Measurements from ENCODE around the gene MAGI2.

Gene MAGI2

GRCh38 chr7:79410345-79410744 is 43.1 kb downstream of the MAGI2 start:
- H3K4me3 ChIP-seq (ENCODE audit: low read length): no peak overlapping the region
- no peaks in the 10 kb centered on the region for H3K27me3 ChIP-seq (replicated peaks; ENCODE audit: control insufficient read depth, insufficient read depth, low read length)
- no peaks in the 10 kb centered on the region for H3K36me3 ChIP-seq (ENCODE audit: control insufficient read depth, insufficient read depth, low read length, severe bottlenecking)
- H3K4me1 ChIP-seq (ENCODE audit: control insufficient read depth, insufficient read depth, low read length): peaks cover 4% of the 10 kb centered on the region
- H3K9ac ChIP-seq (ENCODE audit: low read length): no peak overlapping the region
- DNase-seq (ENCODE audit: low read depth): no peak
- H3K9me3 ChIP-seq (ENCODE audit: control insufficient read depth, low read length): no peaks in the 10 kb centered on the region

DNA sequence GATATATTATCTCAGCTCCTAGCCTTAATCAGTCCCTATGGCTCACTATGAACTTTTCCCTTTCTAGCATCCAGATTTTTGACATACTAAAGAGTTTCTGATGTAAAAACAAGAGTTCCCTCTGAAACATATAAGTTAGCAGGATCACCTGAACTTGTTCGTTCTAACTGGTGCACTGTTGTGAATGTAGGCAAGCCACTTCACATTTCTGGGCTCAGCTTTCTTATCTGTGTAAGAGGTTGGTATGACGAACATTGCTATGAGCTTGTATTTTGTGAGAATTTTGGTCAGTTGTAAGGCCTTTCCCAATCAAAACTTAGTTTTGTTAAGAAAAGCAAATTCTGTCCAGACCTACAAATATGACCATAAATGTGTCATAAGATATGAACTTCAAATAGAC is 46.1 kb downstream of the MAGI2 start:
- Histone ChIP-seq H3K4me3 (ENCODE audit: low read length) (no peak overlapping the region), H3K9me3 (ENCODE audit: control insufficient read depth, low read length) (no peaks in the 10 kb centered on the region), H3K4me1 (ENCODE audit: control insufficient read depth, insufficient read depth, low read length) (peaks cover 22% of the 10 kb centered on the region), H3K9ac (ENCODE audit: low read length) (no peak overlapping the region), H3K36me3 (ENCODE audit: control insufficient read depth, insufficient read depth, low read length, severe bottlenecking) (no peaks in the 10 kb centered on the region), H3K27me3 (replicated peaks; ENCODE audit: control insufficient read depth, insufficient read depth, low read length) (no peaks in the 10 kb centered on the region)
- DNase-seq (ENCODE audit: low read depth): peak; percentile 11

DNA sequence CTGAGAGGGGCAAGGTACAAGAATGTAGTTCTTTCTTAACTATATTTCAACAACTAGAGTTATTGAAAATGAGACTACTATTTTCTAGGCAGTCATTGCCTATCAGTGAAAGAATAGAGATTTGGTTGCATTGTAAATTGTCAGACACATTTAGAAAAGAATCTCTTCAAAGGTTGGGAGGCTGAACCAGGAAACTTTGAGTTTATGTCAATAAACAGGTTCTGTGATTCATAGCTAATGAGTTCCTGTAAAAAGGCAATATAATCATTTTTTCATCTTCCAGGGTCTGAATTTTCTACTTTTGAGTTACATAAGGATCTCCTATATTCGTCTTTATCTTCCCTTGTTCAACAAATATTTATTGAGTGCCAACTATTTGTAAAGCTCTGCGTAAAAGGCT is 47.1 kb downstream of the MAGI2 start:
- Histone ChIP-seq H3K9ac (ENCODE audit: low read length) (no peak overlapping the region), H3K9me3 (ENCODE audit: control insufficient read depth, low read length) (no peaks in the 10 kb centered on the region), H3K4me3 (ENCODE audit: low read length) (no peak overlapping the region), H3K27me3 (replicated peaks; ENCODE audit: control insufficient read depth, insufficient read depth, low read length) (no peaks in the 10 kb centered on the region), H3K4me1 (ENCODE audit: control insufficient read depth, insufficient read depth, low read length) (peaks cover 25% of the 10 kb centered on the region), H3K36me3 (ENCODE audit: control insufficient read depth, insufficient read depth, low read length, severe bottlenecking) (no peaks in the 10 kb centered on the region)
- DNase-seq (ENCODE audit: low read depth): no peak

GRCh38 chr7:79405368-79405767 is 48.1 kb downstream of the MAGI2 start:
- no peak overlapping the region for H3K4me3 ChIP-seq (ENCODE audit: low read length)

DNA sequence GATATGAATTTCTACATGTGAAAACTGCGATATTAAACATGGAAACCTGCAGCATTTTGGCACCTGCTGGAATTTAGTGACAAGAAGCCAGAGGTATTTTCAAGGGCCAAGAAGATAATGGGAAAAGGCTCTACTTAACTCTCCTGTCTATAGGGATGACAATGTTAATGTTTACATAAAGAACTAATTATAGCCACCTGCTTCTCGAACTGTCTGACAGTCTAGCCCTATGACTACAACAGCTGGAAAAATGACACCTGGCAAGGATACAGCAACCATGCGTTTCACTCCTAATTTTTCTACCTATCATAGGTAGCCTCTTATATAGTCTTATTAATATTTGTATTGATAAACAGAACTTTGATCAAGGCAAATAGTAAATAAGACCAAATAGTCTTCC is 49.6 kb downstream of the MAGI2 start:
- no peaks in the 10 kb centered on the region for H3K27me3 ChIP-seq (replicated peaks; ENCODE audit: control insufficient read depth, insufficient read depth, low read length)
- H3K4me1 ChIP-seq (ENCODE audit: control insufficient read depth, insufficient read depth, low read length): peaks cover 36% of the 10 kb centered on the region
- no peaks in the 10 kb centered on the region for H3K36me3 ChIP-seq (ENCODE audit: control insufficient read depth, insufficient read depth, low read length, severe bottlenecking)
- DNase-seq (ENCODE audit: low read depth): peak; percentile 11
- peak overlapping the region; percentile 57 for H3K9ac ChIP-seq (ENCODE audit: low read length)
- H3K9me3 ChIP-seq (ENCODE audit: control insufficient read depth, low read length): no peaks in the 10 kb centered on the region
- H3K4me3 ChIP-seq (ENCODE audit: low read length): peak overlapping the region; percentile 65

More at GRCh38 chr7:79405368-79405767, 48.1 kb downstream of the MAGI2 start:
- Histone ChIP-seq H3K27me3 (replicated peaks; ENCODE audit: control insufficient read depth, insufficient read depth, low read length) (no peaks in the 10 kb centered on the region), H3K9me3 (ENCODE audit: control insufficient read depth, low read length) (no peaks in the 10 kb centered on the region), H3K4me1 (ENCODE audit: control insufficient read depth, insufficient read depth, low read length) (peaks cover 34% of the 10 kb centered on the region), H3K9ac (ENCODE audit: low read length) (no peak overlapping the region), H3K36me3 (ENCODE audit: control insufficient read depth, insufficient read depth, low read length, severe bottlenecking) (no peaks in the 10 kb centered on the region)
- no peak for DNase-seq (ENCODE audit: low read depth)

- DNase-seq (ENCODE audit: low read depth): peak; percentile 75
- peak overlapping the region; percentile 57 for H3K9ac ChIP-seq (ENCODE audit: low read length)
- peak overlapping the region; percentile 65 for H3K4me3 ChIP-seq (ENCODE audit: low read length)
- H3K27me3 ChIP-seq (replicated peaks; ENCODE audit: control insufficient read depth, insufficient read depth, low read length): no peaks in the 10 kb centered on the region
- H3K4me1 ChIP-seq (ENCODE audit: control insufficient read depth, insufficient read depth, low read length): peaks cover 36% of the 10 kb centered on the region
- no peaks in the 10 kb centered on the region for H3K9me3 ChIP-seq (ENCODE audit: control insufficient read depth, low read length)
- no peaks in the 10 kb centered on the region for H3K36me3 ChIP-seq (ENCODE audit: control insufficient read depth, insufficient read depth, low read length, severe bottlenecking)
Measured at GRCh38 chr7:79403451-79403850, 50.0 kb downstream of the MAGI2 start.

GRCh38 chr7:79401254-79401653 is 52.2 kb downstream of the MAGI2 start:
- DNase-seq (ENCODE audit: low read depth): peak; percentile 27
- Histone ChIP-seq H3K4me1 (ENCODE audit: control insufficient read depth, insufficient read depth, low read length) (peaks cover 41% of the 10 kb centered on the region), H3K36me3 (ENCODE audit: control insufficient read depth, insufficient read depth, low read length, severe bottlenecking) (no peaks in the 10 kb centered on the region), H3K27me3 (replicated peaks; ENCODE audit: control insufficient read depth, insufficient read depth, low read length) (no peaks in the 10 kb centered on the region), H3K9me3 (ENCODE audit: control insufficient read depth, low read length) (no peaks in the 10 kb centered on the region), H3K4me3 (ENCODE audit: low read length) (no peak overlapping the region), H3K9ac (ENCODE audit: low read length) (no peak overlapping the region)

DNA sequence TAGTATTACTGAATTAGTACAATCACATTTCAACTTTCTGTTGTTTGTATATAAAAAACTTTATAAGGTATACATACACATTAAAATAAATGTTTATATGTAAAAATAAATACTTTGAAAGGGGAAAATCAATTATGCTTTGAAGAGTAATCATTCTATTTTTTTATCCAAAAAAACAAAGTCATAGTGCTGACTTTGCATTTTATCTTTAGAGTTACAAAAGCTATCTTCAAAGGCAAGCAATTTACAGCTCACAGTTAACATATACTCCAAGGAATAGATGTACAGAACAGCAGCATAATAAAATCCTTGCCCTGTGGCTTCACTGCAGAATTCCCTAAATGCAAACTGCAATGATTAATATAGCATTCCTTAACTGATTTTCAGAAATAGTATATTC is 53.2 kb downstream of the MAGI2 start:
- no peak overlapping the region for H3K4me3 ChIP-seq (ENCODE audit: low read length)
- no peaks in the 10 kb centered on the region for H3K27me3 ChIP-seq (replicated peaks; ENCODE audit: control insufficient read depth, insufficient read depth, low read length)
- no peak for DNase-seq (ENCODE audit: low read depth)
- H3K9ac ChIP-seq (ENCODE audit: low read length): no peak overlapping the region
- no peaks in the 10 kb centered on the region for H3K36me3 ChIP-seq (ENCODE audit: control insufficient read depth, insufficient read depth, low read length, severe bottlenecking)
- peaks cover 38% of the 10 kb centered on the region for H3K4me1 ChIP-seq (ENCODE audit: control insufficient read depth, insufficient read depth, low read length)
- H3K9me3 ChIP-seq (ENCODE audit: control insufficient read depth, low read length): no peaks in the 10 kb centered on the region

DNA sequence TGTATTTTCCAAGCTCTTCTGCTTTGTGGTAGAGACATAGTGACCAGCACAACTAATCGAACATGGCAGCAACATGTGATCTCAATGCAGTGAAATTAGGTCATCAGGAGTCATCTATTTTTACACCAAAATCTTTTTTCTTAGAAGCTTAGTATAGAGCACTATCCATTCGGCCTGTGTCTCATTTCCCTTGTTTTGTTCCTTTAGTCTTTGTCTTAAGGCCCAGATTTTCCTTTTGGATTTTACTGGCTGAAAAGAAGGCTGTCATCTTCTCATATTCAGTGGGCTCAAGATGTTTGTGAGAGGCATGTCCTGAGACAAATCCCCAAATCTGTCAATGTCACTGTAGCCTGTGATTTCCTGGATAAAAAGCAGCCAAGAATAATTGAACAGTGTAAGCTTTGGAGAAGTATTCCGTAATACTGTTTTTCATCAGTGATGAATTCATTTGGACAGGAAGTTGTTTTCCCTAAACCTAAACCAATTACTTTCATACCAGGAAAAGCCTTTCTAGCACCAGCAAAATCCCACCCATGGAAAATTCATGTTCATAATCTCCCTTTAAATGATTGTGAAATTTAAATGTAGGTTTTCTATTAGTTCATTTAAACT is 55.2 kb downstream of the MAGI2 start:
- H3K4me3 ChIP-seq (ENCODE audit: low read length): no peak overlapping the region
- H3K9ac ChIP-seq (ENCODE audit: low read length): no peak overlapping the region
- DNase-seq (ENCODE audit: low read depth): peak; percentile 28
- no peaks in the 10 kb centered on the region for H3K9me3 ChIP-seq (ENCODE audit: control insufficient read depth, low read length)
- no peaks in the 10 kb centered on the region for H3K36me3 ChIP-seq (ENCODE audit: control insufficient read depth, insufficient read depth, low read length, severe bottlenecking)
- no peaks in the 10 kb centered on the region for H3K27me3 ChIP-seq (replicated peaks; ENCODE audit: control insufficient read depth, insufficient read depth, low read length)
- H3K4me1 ChIP-seq (ENCODE audit: control insufficient read depth, insufficient read depth, low read length): peaks cover 29% of the 10 kb centered on the region

- Histone ChIP-seq H3K36me3 (ENCODE audit: control insufficient read depth, insufficient read depth, low read length, severe bottlenecking) (no peaks in the 10 kb centered on the region), H3K9ac (ENCODE audit: low read length) (no peak overlapping the region), H3K27me3 (replicated peaks; ENCODE audit: control insufficient read depth, insufficient read depth, low read length) (no peaks in the 10 kb centered on the region), H3K4me3 (ENCODE audit: low read length) (no peak overlapping the region), H3K4me1 (ENCODE audit: control insufficient read depth, insufficient read depth, low read length) (no peaks in the 10 kb centered on the region), H3K9me3 (ENCODE audit: control insufficient read depth, low read length) (no peaks in the 10 kb centered on the region)
- peak; percentile 49 for DNase-seq (ENCODE audit: low read depth)
Measured at GRCh38 chr7:79386688-79387422, 66.6 kb downstream of the MAGI2 start.

GRCh38 chr7:79381921-79382320 is 71.5 kb downstream of the MAGI2 start:
- Histone ChIP-seq H3K27me3 (replicated peaks; ENCODE audit: control insufficient read depth, insufficient read depth, low read length) (no peaks in the 10 kb centered on the region), H3K4me1 (ENCODE audit: control insufficient read depth, insufficient read depth, low read length) (peaks cover 4% of the 10 kb centered on the region), H3K4me3 (ENCODE audit: low read length) (no peak overlapping the region), H3K9me3 (ENCODE audit: control insufficient read depth, low read length) (no peaks in the 10 kb centered on the region), H3K36me3 (ENCODE audit: control insufficient read depth, insufficient read depth, low read length, severe bottlenecking) (no peaks in the 10 kb centered on the region), H3K9ac (ENCODE audit: low read length) (no peak overlapping the region)
- DNase-seq (ENCODE audit: low read depth): no peak

All from adipocyte (in vitro differentiated cells).